ENCODE measurements around the gene ZNF385B.

Gene ZNF385B

GRCh38 chr2:179877601-179878364, 16.4 kb upstream of the ZNF385B start:
- Mint-ChIP-seq H3K27ac (no peak overlapping the region), H3K4me1 (ENCODE audit: low read depth in 2 of 2) (no peaks in the 10 kb centered on the region), H3K9me3 (no peaks in the 10 kb centered on the region), H3K36me3 (ENCODE audit: insufficient read depth) (no peaks in the 10 kb centered on the region), H3K4me3 (no peak overlapping the region), H3K27me3 (peaks cover 9 to 12% of the 10 kb centered on the region in 2 donors)
- no peak for ATAC-seq (replicated peaks)
- no peak for DNase-seq

DNA sequence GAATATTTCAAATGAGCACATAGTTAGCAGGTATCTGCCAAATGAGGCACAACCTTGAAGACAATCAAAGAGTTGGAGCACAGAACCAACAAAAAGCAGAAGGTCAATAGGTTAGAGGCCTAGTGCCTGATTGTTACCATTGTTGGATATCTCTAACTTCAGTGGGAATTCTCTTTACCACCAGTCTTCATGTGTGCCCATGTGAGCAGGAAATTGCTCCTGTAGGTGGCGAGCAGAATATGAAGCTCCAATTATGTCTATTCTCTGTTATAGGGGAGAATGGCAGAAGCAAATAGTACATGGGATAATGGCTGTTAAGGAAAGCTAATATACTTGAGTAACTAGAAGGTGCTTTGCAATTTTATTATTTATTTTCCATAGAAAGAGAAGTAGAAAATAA, 14.9 kb upstream of the ZNF385B start:
- DNase-seq (no peak), ATAC-seq (replicated peaks) (no peak)
- peaks cover 19 to 22% of the 10 kb centered on the region in 2 donors for H3K27me3 Mint-ChIP-seq
- peaks cover 0 to 2% of the 10 kb centered on the region in 2 donors for H3K9me3 Mint-ChIP-seq
- no peak overlapping the region for H3K4me3 Mint-ChIP-seq
- no peaks in the 10 kb centered on the region for H3K36me3 Mint-ChIP-seq (ENCODE audit: insufficient read depth)
- no peak overlapping the region for H3K27ac Mint-ChIP-seq
- H3K4me1 Mint-ChIP-seq (ENCODE audit: low read depth in 2 of 2), result no peaks in the 10 kb centered on the region

- peaks cover 19 to 20% of the 10 kb centered on the region in 2 donors for H3K27me3 Mint-ChIP-seq
- ATAC-seq (replicated peaks), result no peak
These were observed 14.5 kb upstream of the ZNF385B start for GRCh38 chr2:179875864-179876263.

GRCh38 chr2:179862898-179863458, 1.6 kb upstream of the ZNF385B start:
- no peaks in the 10 kb centered on the region for H3K9me3 Mint-ChIP-seq
- peaks cover 0 to 5% of the 10 kb centered on the region in 2 donors for H3K4me1 Mint-ChIP-seq (ENCODE audit: low read depth in 2 of 2)
- H3K4me3 Mint-ChIP-seq, result no peak overlapping the region
- H3K27ac Mint-ChIP-seq, result no peak overlapping the region
- DNase-seq (no peak), ATAC-seq (replicated peaks) (no peak)
- no peaks in the 10 kb centered on the region for H3K36me3 Mint-ChIP-seq (ENCODE audit: insufficient read depth)
- peaks cover 47 to 50% of the 10 kb centered on the region in 2 donors for H3K27me3 Mint-ChIP-seq

More at GRCh38 chr2:179875864-179876263, 14.5 kb upstream of the ZNF385B start:
- Mint-ChIP-seq H3K27ac (no peak overlapping the region), H3K36me3 (ENCODE audit: insufficient read depth) (no peaks in the 10 kb centered on the region), H3K9me3 (peaks cover 0 to 2% of the 10 kb centered on the region in 2 donors), H3K4me3 (no peak overlapping the region), H3K4me1 (ENCODE audit: low read depth in 2 of 2) (no peaks in the 10 kb centered on the region)
- DNase-seq, result no peak

DNA sequence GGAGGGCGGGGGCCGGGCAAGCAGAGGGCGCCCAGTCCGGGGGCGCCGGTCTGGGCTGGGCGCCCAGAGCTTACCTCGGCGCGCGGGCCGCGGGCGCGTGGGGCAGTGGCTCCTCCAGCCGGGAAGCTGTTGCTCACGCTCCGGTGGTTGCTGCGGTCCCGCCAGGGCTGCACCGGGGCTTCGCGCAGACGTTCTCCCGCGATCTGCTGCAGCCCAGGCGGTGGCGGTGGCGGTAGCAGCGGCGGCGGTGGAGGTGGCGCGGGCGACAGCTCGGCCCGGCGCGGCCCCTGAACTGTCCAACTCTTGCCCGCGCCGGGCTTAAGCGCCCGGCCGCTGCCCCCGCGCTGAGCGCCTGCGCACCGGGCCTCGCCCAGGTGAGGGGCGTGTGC, 391 bp downstream of the ZNF385B start:
- no peaks in the 10 kb centered on the region for H3K36me3 Mint-ChIP-seq (ENCODE audit: insufficient read depth)
- peaks cover 0 to 5% of the 10 kb centered on the region in 2 donors for H3K4me1 Mint-ChIP-seq (ENCODE audit: low read depth in 2 of 2)
- no peak overlapping the region for H3K27ac Mint-ChIP-seq
- H3K9me3 Mint-ChIP-seq, result no peaks in the 10 kb centered on the region
- no peak for DNase-seq
- H3K27me3 Mint-ChIP-seq, result peaks cover 54 to 63% of the 10 kb centered on the region in 2 donors
- no peak for ATAC-seq (replicated peaks)
- no peak overlapping the region for H3K4me3 Mint-ChIP-seq

GRCh38 chr2:179860255-179861026, 971 bp downstream of the ZNF385B start:
- no peaks in the 10 kb centered on the region for H3K36me3 Mint-ChIP-seq (ENCODE audit: insufficient read depth)
- peak overlapping the region; percentile 27 to 36 for H3K4me3 Mint-ChIP-seq
- ATAC-seq (replicated peaks) (no peak), DNase-seq (no peak)
- peaks cover 0 to 5% of the 10 kb centered on the region in 2 donors for H3K4me1 Mint-ChIP-seq (ENCODE audit: low read depth in 2 of 2)
- no peaks in the 10 kb centered on the region for H3K9me3 Mint-ChIP-seq
- peaks cover 54 to 61% of the 10 kb centered on the region in 2 donors for H3K27me3 Mint-ChIP-seq
- H3K27ac Mint-ChIP-seq, result no peak overlapping the region

DNA sequence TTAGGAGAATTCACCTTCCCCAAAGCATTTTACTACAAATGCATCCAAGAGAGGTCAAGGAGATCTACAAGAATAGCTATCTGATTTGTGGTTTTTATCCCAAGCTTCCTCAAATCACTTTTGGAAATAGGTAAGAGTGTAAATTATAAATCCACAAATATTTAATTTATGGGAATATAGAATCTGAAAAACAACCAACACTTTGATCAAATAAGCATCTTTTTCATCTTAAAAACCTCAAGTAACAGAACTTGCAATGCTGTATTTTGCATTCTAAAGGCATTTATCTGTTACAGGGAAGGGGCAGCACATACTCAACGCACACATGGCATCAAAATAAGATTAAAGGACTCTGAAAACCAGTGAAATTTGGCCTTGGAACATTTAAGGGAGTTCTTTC, 1.9 kb downstream of the ZNF385B start:
- peaks cover 54 to 56% of the 10 kb centered on the region in 2 donors for H3K27me3 Mint-ChIP-seq
- H3K4me1 Mint-ChIP-seq (ENCODE audit: low read depth in 2 of 2), result peaks cover 0 to 5% of the 10 kb centered on the region in 2 donors
- H3K36me3 Mint-ChIP-seq (ENCODE audit: insufficient read depth), result no peaks in the 10 kb centered on the region
- H3K4me3 Mint-ChIP-seq, result no peak overlapping the region
- H3K9me3 Mint-ChIP-seq, result no peaks in the 10 kb centered on the region
- DNase-seq (no peak), ATAC-seq (replicated peaks) (no peak)
- no peak overlapping the region for H3K27ac Mint-ChIP-seq

DNA sequence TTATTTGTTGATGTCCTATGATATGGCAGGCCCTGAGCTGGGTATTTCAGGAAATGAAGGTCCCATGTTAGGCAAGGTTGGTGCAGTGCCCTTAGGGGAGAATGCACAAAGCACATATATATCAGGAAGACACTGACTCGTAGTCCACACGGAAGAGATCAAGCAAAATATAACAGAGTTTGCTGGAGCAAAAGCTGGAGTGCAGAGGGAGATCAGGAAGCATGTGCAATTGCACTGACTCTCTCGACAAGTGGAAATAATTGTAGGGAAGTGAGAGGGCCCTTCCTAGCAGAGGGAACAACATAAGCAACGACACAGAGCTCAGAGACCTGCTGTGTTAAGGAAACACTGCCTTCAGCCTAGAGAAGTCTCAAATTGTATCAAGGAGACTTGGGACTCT, 4.2 kb downstream of the ZNF385B start:
- no peak overlapping the region for H3K27ac Mint-ChIP-seq
- no peaks in the 10 kb centered on the region for H3K9me3 Mint-ChIP-seq
- H3K27me3 Mint-ChIP-seq, result peaks cover 36 to 45% of the 10 kb centered on the region in 2 donors
- no peak for DNase-seq
- no peak for ATAC-seq (replicated peaks)
- H3K4me1 Mint-ChIP-seq (ENCODE audit: low read depth in 2 of 2), result peaks cover 0 to 5% of the 10 kb centered on the region in 2 donors
- H3K36me3 Mint-ChIP-seq (ENCODE audit: insufficient read depth), result no peaks in the 10 kb centered on the region
- H3K4me3 Mint-ChIP-seq, result no peak overlapping the region

DNA sequence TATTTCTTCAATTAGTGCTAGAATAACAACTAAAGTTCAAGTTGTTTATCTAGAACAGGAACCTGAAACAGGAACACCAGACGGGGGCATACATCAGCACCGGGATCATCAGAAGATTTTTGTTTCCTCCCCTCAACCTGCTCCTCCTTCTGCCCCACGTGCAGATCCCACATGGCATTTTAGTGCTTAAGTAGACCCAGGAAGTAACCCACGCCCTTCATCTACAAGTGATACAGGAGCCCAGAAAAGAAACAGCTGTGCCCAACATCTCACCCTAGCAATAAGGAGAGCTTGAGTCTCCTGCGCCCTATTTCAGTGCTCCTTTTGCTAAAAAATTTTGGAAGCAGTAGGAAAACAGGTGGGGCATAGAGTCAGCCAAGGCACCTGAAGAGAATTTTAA, 5.2 kb downstream of the ZNF385B start:
- no peak overlapping the region for H3K27ac Mint-ChIP-seq
- no peaks in the 10 kb centered on the region for H3K36me3 Mint-ChIP-seq (ENCODE audit: insufficient read depth)
- H3K9me3 Mint-ChIP-seq, result no peaks in the 10 kb centered on the region
- no peak for DNase-seq
- H3K4me3 Mint-ChIP-seq, result no peak overlapping the region
- H3K4me1 Mint-ChIP-seq (ENCODE audit: low read depth in 2 of 2), result peaks cover 0 to 2% of the 10 kb centered on the region in 2 donors
- H3K27me3 Mint-ChIP-seq, result peaks cover 28 to 36% of the 10 kb centered on the region in 2 donors
- no peak for ATAC-seq (replicated peaks)

DNA sequence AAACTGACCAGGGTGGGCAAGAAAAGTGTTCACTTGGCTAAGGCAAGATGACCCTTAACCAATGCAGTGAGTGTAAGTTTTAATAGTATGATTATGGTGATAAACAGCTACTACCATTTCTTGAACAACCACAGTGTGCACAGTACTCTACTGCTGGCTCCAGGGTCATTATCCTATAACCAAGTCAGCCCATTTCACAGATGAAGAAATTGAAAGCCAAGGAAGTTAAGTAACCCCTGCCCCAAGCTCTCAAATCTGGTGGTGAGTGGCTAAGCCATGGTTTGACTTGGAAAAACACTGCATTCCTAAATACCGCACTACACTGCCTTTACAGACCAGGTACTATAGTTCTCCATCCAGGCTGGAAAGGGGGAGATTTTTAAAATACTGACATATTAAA, 5.7 kb downstream of the ZNF385B start:
- Mint-ChIP-seq H3K4me1 (ENCODE audit: low read depth in 2 of 2) (peaks cover 0 to 2% of the 10 kb centered on the region in 2 donors), H3K36me3 (ENCODE audit: insufficient read depth) (no peaks in the 10 kb centered on the region), H3K27me3 (peaks cover 25 to 36% of the 10 kb centered on the region in 2 donors), H3K27ac (no peak overlapping the region), H3K4me3 (no peak overlapping the region), H3K9me3 (no peaks in the 10 kb centered on the region)
- DNase-seq (no peak), ATAC-seq (replicated peaks) (no peak)

- ATAC-seq (replicated peaks), result no peak
- Mint-ChIP-seq H3K4me1 (ENCODE audit: low read depth in 2 of 2) (no peaks in the 10 kb centered on the region), H3K36me3 (ENCODE audit: insufficient read depth) (no peaks in the 10 kb centered on the region), H3K4me3 (no peak overlapping the region), H3K27ac (no peak overlapping the region), H3K9me3 (no peaks in the 10 kb centered on the region), H3K27me3 (peaks cover 17 to 28% of the 10 kb centered on the region in 2 donors)
- DNase-seq, result no peak
These were observed 6.5 kb downstream of the ZNF385B start for GRCh38 chr2:179854891-179855290.

DNA sequence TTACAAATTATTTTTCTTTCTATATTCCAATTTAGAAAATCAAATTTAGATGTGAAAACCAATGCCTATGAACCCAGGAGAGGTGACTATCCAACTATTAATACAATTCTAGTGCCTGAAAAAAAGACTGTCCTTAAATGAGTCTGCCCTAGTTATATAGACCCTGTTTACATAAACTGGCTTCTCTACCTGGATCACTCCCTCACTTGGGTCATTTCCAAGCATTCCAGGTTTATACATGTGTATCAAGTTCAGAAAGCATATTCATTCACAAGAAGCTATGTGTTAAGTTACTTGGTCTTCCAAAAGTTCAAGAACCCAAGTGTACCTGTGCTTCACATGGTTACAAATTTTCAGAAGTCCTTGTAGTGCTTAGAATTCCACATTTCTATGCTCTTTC, 8.3 kb downstream of the ZNF385B start:
- H3K4me3 Mint-ChIP-seq, result no peak overlapping the region

GRCh38 chr2:179850188-179850587, 11.2 kb downstream of the ZNF385B start:
- no peaks in the 10 kb centered on the region for H3K4me1 Mint-ChIP-seq (ENCODE audit: low read depth in 2 of 2)
- DNase-seq, result no peak
- no peak for ATAC-seq (replicated peaks)
- H3K27me3 Mint-ChIP-seq, result peaks cover 0 to 10% of the 10 kb centered on the region in 2 donors
- no peak overlapping the region for H3K27ac Mint-ChIP-seq
- H3K9me3 Mint-ChIP-seq, result no peaks in the 10 kb centered on the region
- H3K4me3 Mint-ChIP-seq, result no peak overlapping the region
- no peaks in the 10 kb centered on the region for H3K36me3 Mint-ChIP-seq (ENCODE audit: insufficient read depth)

More for the DNA sequence above, 8.3 kb downstream of the ZNF385B start:
- Mint-ChIP-seq H3K36me3 (ENCODE audit: insufficient read depth) (no peaks in the 10 kb centered on the region), H3K27ac (no peak overlapping the region), H3K9me3 (no peaks in the 10 kb centered on the region), H3K4me1 (ENCODE audit: low read depth in 2 of 2) (no peaks in the 10 kb centered on the region), H3K27me3 (peaks cover 7 to 14% of the 10 kb centered on the region in 2 donors)
- DNase-seq, result no peak
- ATAC-seq (replicated peaks), result no peak
